ENCODE results near the gene EIPR1. TPM values are rescaled to one million over a fixed set of nuclear protein-coding genes. Genes with fewer than 3 reads are reported as not detected.

The EIPR1 gene
- total RNA-seq, 1 donor from 2014 or later: 27.9 TPM

GRCh38 chr2:3283206-3283605 is 94.4 kb downstream of the EIPR1 start:
- H3K4me1 Mint-ChIP-seq: no peaks in the 10 kb centered on the region
- H3K4me3 Mint-ChIP-seq: no peak overlapping the region
- H3K9me3 Mint-ChIP-seq: no peaks in the 10 kb centered on the region
- TF ChIP-seq CTCF (IDR thresholded peaks at IDR 0.05; ENCODE audit: unreplicated experiment): no peak
- no peaks in the 10 kb centered on the region for H3K27me3 Mint-ChIP-seq (ENCODE audit: low read depth)
- H3K36me3 Mint-ChIP-seq: peaks cover 2% of the 10 kb centered on the region
- no peak overlapping the region for H3K27ac Mint-ChIP-seq
- DNase-seq (ENCODE audit: low spot score in 2 of 2, unreplicated experiment in 2 of 2): no peak

- no peaks in the 10 kb centered on the region for H3K27me3 Mint-ChIP-seq (ENCODE audit: low read depth)
- no peaks in the 10 kb centered on the region for H3K9me3 Mint-ChIP-seq
- H3K4me3 Mint-ChIP-seq: no peak overlapping the region
- H3K27ac Mint-ChIP-seq: no peak overlapping the region
- H3K36me3 Mint-ChIP-seq: peaks cover 2% of the 10 kb centered on the region
- DNase-seq (ENCODE audit: low spot score in 2 of 2, unreplicated experiment in 2 of 2): no peak
- TF ChIP-seq CTCF (IDR thresholded peaks at IDR 0.05; ENCODE audit: unreplicated experiment): no peak
- no peaks in the 10 kb centered on the region for H3K4me1 Mint-ChIP-seq
These were observed 95.3 kb downstream of the EIPR1 start for GRCh38 chr2:3282056-3282998.

- H3K36me3 Mint-ChIP-seq: peaks cover 2% of the 10 kb centered on the region
- no peaks in the 10 kb centered on the region for H3K4me1 Mint-ChIP-seq
- H3K9me3 Mint-ChIP-seq: peaks cover 4% of the 10 kb centered on the region
- TF ChIP-seq CTCF (IDR thresholded peaks at IDR 0.05; ENCODE audit: unreplicated experiment): no peak
- H3K27me3 Mint-ChIP-seq (ENCODE audit: low read depth): no peaks in the 10 kb centered on the region
- H3K27ac Mint-ChIP-seq: no peak overlapping the region
- DNase-seq (ENCODE audit: low spot score in 2 of 2, unreplicated experiment in 2 of 2): no peak
- no peak overlapping the region for H3K4me3 Mint-ChIP-seq
These were observed 96.7 kb downstream of the EIPR1 start for GRCh38 chr2:3280683-3281520.

- H3K27ac Mint-ChIP-seq: no peak overlapping the region
- H3K36me3 Mint-ChIP-seq: peaks cover 6% of the 10 kb centered on the region
- no peak for TF ChIP-seq CTCF (IDR thresholded peaks at IDR 0.05; ENCODE audit: unreplicated experiment)
- H3K27me3 Mint-ChIP-seq (ENCODE audit: low read depth): no peaks in the 10 kb centered on the region
- peaks cover 10% of the 10 kb centered on the region for H3K9me3 Mint-ChIP-seq
- H3K4me3 Mint-ChIP-seq: no peak overlapping the region
- no peaks in the 10 kb centered on the region for H3K4me1 Mint-ChIP-seq
- no peak for DNase-seq (ENCODE audit: low spot score in 2 of 2, unreplicated experiment in 2 of 2)
These were observed 97.4 kb downstream of the EIPR1 start for GRCh38 chr2:3280197-3280596.

- Mint-ChIP-seq H3K4me3 (no peak overlapping the region), H3K9me3 (peaks cover 16% of the 10 kb centered on the region), H3K36me3 (peaks cover 13% of the 10 kb centered on the region), H3K4me1 (no peaks in the 10 kb centered on the region), H3K27me3 (ENCODE audit: low read depth) (no peaks in the 10 kb centered on the region), H3K27ac (no peak overlapping the region)
- DNase-seq (ENCODE audit: low spot score in 2 of 2, unreplicated experiment in 2 of 2): no peak
- no peak for TF ChIP-seq CTCF (IDR thresholded peaks at IDR 0.05; ENCODE audit: unreplicated experiment)
These were observed 98.2 kb downstream of the EIPR1 start for GRCh38 chr2:3279236-3279960.

Measured in mesothelial cell of epicardium (in vitro differentiated cells).